Measurements from ENCODE around the gene NAMPT. TPM values are rescaled to one million over a fixed set of nuclear protein-coding genes. Genes with fewer than 3 reads are reported as not detected.

NAMPT gene
- polyA plus RNA-seq, 2 of the 4 experiments (the other 2 are of a cell fraction), result 213 to 274 TPM

DNA sequence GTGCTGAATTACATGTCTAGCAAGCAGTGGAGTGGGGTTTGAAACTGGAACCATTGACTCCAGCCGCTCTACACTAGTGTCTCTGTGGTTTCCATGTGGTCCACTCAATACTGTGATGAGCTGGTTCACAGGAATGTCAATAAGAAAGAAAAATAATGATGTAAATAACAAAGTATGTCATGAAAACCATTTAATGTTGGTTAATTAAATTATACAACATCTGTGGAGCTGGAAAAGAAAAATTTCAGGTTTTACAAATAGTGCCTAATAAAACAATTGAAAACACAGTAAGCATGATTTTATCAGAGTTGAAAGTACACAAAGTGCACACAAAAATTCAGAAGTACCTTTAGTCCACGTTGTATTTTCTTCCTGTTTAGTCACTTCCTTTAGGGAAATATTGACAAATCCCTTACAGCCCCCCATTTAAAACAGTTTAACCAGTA, 28.7 kb upstream of the NAMPT start:
- FAIRE-seq, result no peak
- 0 out of 3 replicates have a peak overlapping the region, but pooled peaks have one; percentile 12 for H3K4me2 ChIP-seq
- DNase-seq (ENCODE audit: low read depth in 1 of 2, low spot score in 1 of 2), result peak in 1 of 2 experiments; percentile 16
- peaks cover 15% of the 10 kb centered on the region; the same call in 2 of the 3 replicates for H3K4me1 ChIP-seq
- TF ChIP-seq ZC3H11A (IDR thresholded peaks at IDR 0.05), result no peak
- no peak for TF ChIP-seq CBX2 (IDR thresholded peaks at IDR 0.05; ENCODE audit: borderline replicate concordance, low read depth)
- TF ChIP-seq KDM5A (IDR thresholded peaks at IDR 0.05), result no peak
- TF ChIP-seq PHF8 (IDR thresholded peaks at IDR 0.05; ENCODE audit: borderline replicate concordance, low read depth), result no peak
- no peak for TF ChIP-seq NPAS2 (CRISPR knock-in tag; IDR thresholded peaks at IDR 0.05; ENCODE audit: borderline replicate concordance)
- no peak for TF ChIP-seq BCL3 (IDR thresholded peaks at IDR 0.05)
- no peak for TF ChIP-seq RARB (CRISPR knock-in tag; IDR thresholded peaks at IDR 0.05)
- TF ChIP-seq BHLHE40 (IDR thresholded peaks at IDR 0.05; ENCODE audit: low read depth, low read length), result no peak
- TF ChIP-seq, protein P1, sequence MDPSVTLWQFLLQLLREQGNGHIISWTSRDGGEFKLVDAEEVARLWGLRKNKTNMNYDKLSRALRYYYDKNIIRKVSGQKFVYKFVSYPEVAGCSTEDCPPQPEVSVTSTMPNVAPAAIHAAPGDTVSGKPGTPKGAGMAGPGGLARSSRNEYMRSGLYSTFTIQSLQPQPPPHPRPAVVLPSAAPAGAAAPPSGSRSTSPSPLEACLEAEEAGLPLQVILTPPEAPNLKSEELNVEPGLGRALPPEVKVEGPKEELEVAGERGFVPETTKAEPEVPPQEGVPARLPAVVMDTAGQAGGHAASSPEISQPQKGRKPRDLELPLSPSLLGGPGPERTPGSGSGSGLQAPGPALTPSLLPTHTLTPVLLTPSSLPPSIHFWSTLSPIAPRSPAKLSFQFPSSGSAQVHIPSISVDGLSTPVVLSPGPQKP (IDR thresholded peaks at IDR 0.05; ENCODE audit: low read depth, low read length), result no peak
- no peak for TF ChIP-seq POLR2AphosphoS2 (conservative IDR thresholded peaks at IDR 0.05; ENCODE audit: low read length)
- no peak for TF ChIP-seq KDM1A (IDR thresholded peaks at IDR 0.05; ENCODE audit: low read depth)
- ChIA-PET CTCF (interaction anchor here (1.3 kb wide), 1 partner anchor 68 kb away, joined by 3 read pairs; no protein-coding TSS in a partner anchor), POLR2A (interaction anchor here (1.0 kb wide), 1 partner anchor 28 kb away, joined by 3 read pairs; the partner anchor contains the start of gene NAMPT)
- 0 out of 3 replicates have a peak, but pooled peaks cover 6% of the 10 kb centered on the region for H3K9me3 ChIP-seq
- 43% methylated on average over 2 of the region's 2 CpGs for WGBS (ENCODE audit: missing lambda C conversion rate)
- no peak overlapping the region for H3K27ac ChIP-seq
- no peak overlapping the region for H3K4me3 ChIP-seq
- ATAC-seq, result 0 out of 6 replicates have a peak, but pooled peaks of 1 of the 2 experiments have one; percentile 28

- DNase-seq (ENCODE audit: low read depth in 1 of 2, low spot score in 1 of 2), result no peak
These were observed 28.1 kb upstream of the NAMPT start for GRCh38 chr7:106312906-106313305.

DNA sequence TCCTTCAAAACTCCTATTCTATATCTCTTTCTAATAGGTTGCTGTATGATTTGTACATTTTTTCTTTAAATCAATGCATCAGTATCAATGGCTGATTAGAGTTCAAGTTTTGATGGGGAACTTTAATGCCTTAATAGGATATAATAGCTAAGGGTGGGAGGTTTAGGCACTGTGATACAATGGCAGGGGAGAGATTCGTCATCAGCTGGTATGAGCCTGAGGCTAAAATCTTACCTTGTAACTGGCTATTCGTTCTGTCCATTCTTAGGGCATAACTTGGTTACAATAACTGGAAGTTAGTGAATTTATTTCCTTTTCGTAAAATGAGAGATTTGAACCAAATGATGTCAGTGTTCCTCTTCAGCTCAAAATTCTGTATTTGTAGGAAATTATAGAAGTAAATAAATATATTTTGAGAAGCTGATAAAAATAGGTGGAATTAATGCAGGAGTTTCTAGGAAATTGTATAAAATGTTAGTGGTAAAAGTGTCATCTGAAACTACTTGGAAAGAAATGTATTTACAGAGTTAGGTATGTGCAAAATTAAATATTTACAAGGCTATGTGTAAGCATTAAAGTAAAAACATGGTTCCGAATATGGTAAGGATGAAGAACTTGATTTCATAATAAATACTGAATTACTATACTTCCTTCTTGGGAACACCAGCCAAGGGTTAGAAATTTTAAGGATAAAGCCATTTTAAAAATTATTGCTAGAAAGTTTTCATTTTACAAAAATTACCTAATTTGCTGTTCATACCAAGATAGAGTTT, 27.5 kb upstream of the NAMPT start:
- Histone ChIP-seq H3K27ac (no peak overlapping the region), H3K4me1 (peaks cover 15% of the 10 kb centered on the region; the same call in 2 of the 3 replicates), H3K9me3 (0 out of 3 replicates have a peak, but pooled peaks cover 3% of the 10 kb centered on the region), H3K4me2 (no peak overlapping the region; the same call in 2 of the 3 replicates), H3K4me3 (no peak overlapping the region)
- no peak for TF ChIP-seq SREBF2 (IDR thresholded peaks at IDR 0.05)
- TF ChIP-seq BHLHE40 (IDR thresholded peaks at IDR 0.05; ENCODE audit: low read depth, low read length), result no peak
- no peak for TF ChIP-seq RFX5 (IDR thresholded peaks at IDR 0.05)
- no peak for TF ChIP-seq ATOH8 (CRISPR knock-in tag; IDR thresholded peaks at IDR 0.05; ENCODE audit: low read depth)
- TF ChIP-seq, protein P1 (IDR thresholded peaks at IDR 0.05; ENCODE audit: low read depth, low read length), result no peak
- TF ChIP-seq FOXS1 (CRISPR knock-in tag; IDR thresholded peaks at IDR 0.05), result no peak
- no peak for TF ChIP-seq ZNF302 (CRISPR knock-in tag; IDR thresholded peaks at IDR 0.05)
- TF ChIP-seq RNF2 (IDR thresholded peaks at IDR 0.05; ENCODE audit: borderline replicate concordance, low read depth), result no peak
- TF ChIP-seq NFE2L2 (conservative IDR thresholded peaks at IDR 0.05; ENCODE audit: low read length), result no peak
- POLR2A ChIA-PET, result no interaction called here
- no peak for DNase-seq (ENCODE audit: low read depth in 1 of 2, low spot score in 1 of 2)
- WGBS (ENCODE audit: missing lambda C conversion rate), result 46% methylated on average over 4 of the region's 4 CpGs
- CTCF ChIA-PET, result interaction anchor here (0.6 kb wide), 1 partner anchor 346 kb away, joined by 3 read pairs; no protein-coding TSS in a partner anchor
- ATAC-seq, result no peak
- no peak for FAIRE-seq

More at GRCh38 chr7:106312906-106313305, 28.1 kb upstream of the NAMPT start:
- Histone ChIP-seq H3K4me1 (peaks cover 15% of the 10 kb centered on the region; the same call in 2 of the 3 replicates), H3K4me3 (no peak overlapping the region), H3K9me3 (0 out of 3 replicates have a peak, but pooled peaks cover 6% of the 10 kb centered on the region), H3K4me2 (no peak overlapping the region), H3K27ac (no peak overlapping the region)
- 33% methylated on average over 2 of the region's 2 CpGs for WGBS (ENCODE audit: missing lambda C conversion rate)
- no peak for TF ChIP-seq SMC3 (IDR thresholded peaks at IDR 0.05)
- no peak for TF ChIP-seq ZC3H11A (IDR thresholded peaks at IDR 0.05)
- no peak for TF ChIP-seq HOXB5 (CRISPR knock-in tag; IDR thresholded peaks at IDR 0.05)
- TF ChIP-seq NPAS2 (CRISPR knock-in tag; IDR thresholded peaks at IDR 0.05; ENCODE audit: borderline replicate concordance), result no peak
- CTCF ChIA-PET, result interaction anchor here (1.3 kb wide), 1 partner anchor 69 kb away, joined by 3 read pairs; no protein-coding TSS in a partner anchor
- ATAC-seq (no peak), FAIRE-seq (no peak)
- POLR2A ChIA-PET, result no interaction called here

Measured in A549 (cell line).